HG03565 (cell line): ENCODE data around the gene PARVB.

ENCODE experiments used
- ATAC-seq: cut with Tn5 transposase; IDR thresholded peaks from one replicate; pipeline ENCODE4 v1.9.1; 2021; ENCODE audit warnings: mild to moderate bottlenecking, moderate library complexity; ENCODE audit not compliant: unreplicated experiment

Gene PARVB

DNA sequence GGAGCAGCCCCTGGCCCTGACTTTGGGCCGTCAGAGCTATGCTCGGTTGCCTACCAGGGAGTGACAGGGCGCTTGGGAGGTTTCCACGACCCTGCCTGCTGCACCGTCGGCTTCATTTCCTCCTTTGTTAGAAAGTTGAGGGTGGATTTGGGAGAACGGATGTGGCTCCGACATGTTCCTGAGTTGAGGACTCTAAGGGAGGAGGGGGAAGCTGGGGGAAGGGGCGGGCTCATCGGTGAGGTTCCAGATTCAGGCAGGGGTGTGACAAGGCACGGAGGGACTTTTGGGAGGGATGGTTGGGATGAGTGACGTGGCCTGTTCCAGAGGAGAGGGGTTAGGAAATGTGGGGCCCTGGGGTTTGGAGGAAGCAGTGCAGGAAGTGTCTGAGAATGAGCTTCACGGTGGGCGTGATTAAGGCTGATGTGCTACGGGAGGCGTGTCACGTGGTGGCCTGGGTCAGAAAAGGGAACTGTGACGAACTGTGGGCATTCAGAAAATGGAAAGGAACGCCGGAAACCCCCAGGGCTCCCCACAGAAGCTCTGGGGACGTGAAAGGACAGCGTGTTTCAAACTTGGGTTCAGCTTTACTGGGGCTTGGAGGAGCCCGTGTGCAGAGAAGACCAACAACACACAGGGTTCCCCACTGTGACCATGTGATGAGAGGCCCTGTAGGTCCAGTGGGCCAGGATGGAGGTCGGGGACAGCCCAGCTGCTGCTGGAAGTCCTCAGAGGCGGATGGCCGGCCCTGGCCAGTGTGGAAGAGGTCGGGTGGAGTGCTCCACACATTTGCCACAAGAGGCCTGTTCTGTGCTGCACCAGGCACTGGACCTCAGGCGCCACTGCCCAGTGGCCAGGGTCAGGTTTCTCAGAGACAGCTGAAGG lies 2.8 kb downstream of the PARVB start:
- ATAC-seq: peak; percentile 39

GRCh38 chr22:44028091-44028490 lies 4.0 kb downstream of the PARVB start:
- ATAC-seq: no peak

DNA sequence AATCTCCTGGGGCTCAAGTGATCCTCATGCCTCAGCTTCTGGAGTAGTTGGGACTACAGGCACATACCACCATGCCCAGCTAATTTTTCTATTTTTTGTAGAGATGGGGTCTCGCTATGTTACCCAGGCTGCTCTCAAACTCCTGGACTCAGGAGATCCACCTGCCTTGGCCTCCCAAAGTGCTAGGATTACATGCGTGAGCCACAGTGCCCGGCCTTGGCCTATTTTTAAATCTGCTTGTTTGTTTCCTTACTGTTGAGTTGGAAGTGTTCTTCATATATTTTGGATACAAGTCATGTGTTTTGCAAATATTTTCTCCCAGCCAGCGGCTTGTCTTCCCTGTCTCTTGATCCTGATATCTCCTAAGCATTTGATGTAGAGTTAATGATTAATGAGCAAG lies 5.0 kb downstream of the PARVB start:
- ATAC-seq: no peak

DNA sequence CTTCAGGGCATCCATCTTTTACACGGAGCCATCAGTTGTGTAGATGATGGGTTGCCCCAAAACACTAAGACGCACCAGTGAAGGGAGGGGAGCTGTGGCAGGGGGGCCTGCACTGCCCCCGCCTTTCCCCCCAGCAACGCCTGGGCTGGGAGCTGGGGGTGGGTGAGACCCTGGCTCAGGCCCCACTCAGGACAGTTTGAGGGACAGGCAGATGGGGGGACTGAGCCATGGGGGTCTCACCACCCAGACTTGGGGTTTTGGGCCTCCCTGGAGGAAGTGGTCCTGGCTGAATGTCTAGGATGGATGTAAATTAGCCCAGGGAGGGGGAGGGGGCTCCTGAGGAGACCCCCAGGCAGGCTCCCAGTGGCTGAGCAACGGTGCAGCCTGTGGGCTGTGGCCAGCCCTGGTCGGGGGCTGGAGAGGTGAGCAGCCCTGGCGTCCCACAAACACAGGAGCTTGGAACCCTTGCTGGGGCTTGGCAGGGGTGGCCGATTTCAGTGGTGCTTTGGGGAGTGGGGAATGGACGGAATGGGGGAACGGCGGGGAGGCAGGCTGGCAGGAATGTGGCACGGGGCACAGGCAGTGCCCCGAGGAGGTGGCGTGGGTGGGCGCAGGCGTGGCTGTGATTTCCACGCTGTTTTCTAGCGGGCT lies 6.1 kb downstream of the PARVB start:
- no peak for ATAC-seq

- no peak for ATAC-seq
Measured at GRCh38 chr22:44030702-44031082, 6.6 kb downstream of the PARVB start.

DNA sequence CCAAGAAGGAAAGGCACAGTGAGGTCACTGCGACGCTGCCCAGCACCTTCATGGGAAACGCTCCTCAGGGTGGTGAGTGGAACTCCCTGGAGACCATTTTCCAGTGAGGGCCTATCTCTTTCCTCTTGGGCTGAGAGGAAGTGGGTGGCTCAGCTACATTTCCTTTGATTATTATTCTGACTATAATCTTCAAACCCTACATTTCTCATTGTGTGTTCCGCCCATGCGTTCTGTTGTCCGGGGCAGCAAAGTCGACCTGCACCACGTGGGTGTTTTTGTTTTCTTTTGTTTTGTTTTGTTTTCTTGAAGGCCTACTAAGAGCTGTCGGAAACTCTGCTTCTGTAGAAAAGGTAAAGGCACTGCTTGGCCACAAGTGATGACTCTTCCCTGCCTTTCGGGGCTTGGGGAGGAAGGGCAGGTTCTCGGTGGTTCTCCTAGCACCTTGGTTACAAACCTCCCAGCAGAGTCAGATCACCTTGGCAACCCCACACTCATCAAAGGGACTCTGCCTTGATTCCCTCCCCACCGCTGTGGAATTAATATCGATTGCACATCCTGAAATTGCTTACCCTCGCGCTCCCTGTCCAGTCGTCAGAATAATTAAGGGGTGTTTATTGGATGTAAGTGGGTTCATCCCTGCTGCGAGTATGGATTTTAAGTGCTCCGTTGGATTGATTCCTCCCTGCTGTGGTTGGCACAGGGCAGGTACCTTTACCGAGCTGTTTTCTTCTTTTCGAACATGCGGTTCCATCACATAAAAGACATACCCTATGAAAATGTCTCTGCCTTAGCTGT lies 7.3 kb downstream of the PARVB start:
- ATAC-seq: no peak

DNA sequence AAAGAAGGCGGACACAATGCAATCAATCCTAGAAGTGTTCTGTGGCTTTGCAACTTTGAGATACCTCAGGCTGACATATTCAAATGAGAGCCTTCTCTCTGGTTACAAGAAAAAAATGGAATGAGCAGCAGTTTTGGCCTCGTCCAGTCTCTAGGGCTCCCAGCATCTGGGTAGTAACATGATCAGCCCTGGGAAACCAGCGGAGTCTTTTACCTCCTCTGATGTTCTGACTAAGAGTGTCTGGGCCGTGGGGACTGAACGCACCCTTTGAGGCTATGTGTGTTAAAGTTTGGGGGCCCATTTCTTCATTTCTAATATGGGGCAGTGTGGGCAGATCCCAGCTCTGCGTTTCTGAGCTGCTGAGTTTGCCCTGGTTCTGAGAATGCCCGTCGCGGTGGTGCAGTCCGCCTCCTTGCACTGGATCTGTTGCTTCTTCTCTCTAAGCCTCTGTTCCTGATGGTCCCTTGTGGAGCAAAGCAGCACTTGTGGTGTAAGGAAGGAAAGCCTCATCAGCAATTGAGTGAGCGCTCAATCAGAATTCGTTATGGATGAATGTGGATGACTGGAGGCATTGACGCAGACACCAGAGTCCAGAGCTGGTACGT lies 8.1 kb downstream of the PARVB start:
- ATAC-seq: no peak

DNA sequence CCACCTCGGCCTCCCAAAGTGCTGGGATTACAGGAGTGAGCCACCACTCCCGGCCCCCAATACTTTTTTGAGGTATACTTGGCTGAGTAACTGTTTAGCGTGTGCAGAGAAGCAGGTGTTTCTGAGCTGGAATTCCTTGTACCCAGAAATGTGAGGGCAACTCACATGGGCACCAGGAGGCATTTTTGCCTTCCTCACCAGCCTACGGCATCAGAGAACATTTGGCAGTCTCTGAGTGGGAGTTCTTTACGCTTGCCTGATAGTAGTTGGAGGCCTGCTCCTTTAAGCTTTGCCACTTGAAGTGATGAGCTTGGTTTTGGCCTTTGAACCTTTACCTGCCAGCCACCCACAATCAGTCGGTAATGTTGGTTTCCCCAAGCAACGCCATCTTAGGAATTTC lies 9.2 kb downstream of the PARVB start:
- no peak for ATAC-seq

GRCh38 chr22:44033694-44034093 lies 9.6 kb downstream of the PARVB start:
- ATAC-seq: no peak

- no peak for ATAC-seq
Measured at GRCh38 chr22:44037519-44038375, 13.6 kb downstream of the PARVB start.

- ATAC-seq: no peak
Measured at GRCh38 chr22:44039566-44040171, 15.6 kb downstream of the PARVB start.

DNA sequence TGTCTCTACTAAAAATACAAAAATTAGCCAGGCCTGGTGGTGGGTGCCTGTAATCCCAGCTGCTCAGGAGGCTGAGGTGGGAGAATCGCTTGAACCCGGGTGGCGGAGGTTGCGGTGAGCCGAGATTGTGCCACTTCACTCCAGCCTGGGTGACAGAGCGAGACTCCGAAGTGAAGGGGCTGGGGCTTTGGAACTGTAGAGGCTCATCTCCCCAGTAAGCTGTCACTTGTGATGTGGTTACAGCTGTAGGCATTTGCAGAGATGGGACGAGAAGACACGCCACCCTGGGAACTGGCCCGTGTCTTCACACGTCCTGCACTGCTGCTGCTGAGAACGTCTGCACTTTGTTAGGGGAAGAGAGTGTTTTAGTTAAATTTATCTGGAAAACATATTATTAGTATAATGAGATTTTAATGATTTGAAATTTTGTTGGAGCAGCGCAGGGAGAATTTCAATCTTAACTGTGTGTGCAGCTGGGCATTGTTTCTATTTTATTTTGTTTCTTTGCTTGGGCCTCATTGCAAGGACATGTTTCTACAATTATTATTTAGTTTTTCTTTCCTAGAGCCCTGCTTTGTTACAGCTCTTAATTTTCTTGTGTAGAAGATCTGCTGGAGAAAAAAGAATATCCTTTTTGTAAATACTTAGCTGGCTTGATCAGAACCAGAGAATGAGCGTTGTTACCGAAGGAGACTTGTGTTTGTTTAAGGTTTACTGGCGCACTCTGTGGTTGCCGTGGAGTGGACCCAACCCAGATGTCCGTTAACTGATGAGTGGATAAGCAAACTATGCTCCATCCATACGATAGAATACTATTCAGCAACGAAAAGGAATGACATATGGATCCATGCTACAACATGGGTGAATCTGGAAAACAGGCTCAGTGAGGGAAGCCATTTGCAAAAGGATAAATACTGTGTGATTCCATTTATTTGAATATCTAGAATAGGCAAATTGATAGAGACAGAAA lies 18.4 kb downstream of the PARVB start:
- peak; percentile 53 for ATAC-seq

DNA sequence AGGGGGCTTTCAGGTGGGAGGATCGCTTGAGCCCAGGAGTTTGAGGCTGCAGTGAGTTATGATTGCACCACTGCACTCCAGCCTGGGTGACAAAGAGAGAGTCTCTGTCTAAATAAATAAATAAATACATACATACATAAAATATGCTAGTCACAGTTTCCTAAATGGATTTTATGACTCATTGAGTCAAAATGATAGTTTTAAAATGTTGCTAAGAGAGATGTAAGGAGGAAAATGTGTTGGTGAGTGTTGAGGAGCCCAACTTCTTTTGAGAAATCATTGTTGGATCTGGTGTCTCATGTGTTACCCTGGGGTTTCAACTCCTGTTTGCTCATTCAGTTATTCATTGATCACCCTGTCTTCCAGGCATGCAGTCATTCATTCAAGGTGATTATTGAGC lies 21.0 kb downstream of the PARVB start:
- ATAC-seq: no peak

GRCh38 chr22:44046485-44047141 lies 22.5 kb downstream of the PARVB start:
- no peak for ATAC-seq

DNA sequence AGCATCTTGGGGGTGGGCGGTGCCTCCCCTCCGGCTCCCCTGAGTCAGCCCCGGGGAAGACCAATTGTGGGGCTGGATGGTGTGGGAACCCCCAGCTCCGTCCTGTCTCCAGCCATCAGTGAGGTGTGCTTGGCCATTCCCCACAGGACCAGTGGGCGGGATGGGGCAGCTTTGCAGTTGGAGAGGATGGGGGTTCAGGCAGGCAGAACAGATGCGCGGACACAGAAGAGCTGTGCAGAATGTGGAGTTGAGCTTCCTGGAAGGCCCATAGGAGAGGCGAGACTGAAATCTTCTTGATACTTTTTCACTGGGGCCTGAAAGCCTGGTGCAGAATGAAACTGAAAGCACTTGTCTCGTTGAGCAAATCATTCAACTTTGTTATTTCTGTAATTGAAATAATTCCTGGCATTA lies 23.8 kb downstream of the PARVB start:
- ATAC-seq: no peak

DNA sequence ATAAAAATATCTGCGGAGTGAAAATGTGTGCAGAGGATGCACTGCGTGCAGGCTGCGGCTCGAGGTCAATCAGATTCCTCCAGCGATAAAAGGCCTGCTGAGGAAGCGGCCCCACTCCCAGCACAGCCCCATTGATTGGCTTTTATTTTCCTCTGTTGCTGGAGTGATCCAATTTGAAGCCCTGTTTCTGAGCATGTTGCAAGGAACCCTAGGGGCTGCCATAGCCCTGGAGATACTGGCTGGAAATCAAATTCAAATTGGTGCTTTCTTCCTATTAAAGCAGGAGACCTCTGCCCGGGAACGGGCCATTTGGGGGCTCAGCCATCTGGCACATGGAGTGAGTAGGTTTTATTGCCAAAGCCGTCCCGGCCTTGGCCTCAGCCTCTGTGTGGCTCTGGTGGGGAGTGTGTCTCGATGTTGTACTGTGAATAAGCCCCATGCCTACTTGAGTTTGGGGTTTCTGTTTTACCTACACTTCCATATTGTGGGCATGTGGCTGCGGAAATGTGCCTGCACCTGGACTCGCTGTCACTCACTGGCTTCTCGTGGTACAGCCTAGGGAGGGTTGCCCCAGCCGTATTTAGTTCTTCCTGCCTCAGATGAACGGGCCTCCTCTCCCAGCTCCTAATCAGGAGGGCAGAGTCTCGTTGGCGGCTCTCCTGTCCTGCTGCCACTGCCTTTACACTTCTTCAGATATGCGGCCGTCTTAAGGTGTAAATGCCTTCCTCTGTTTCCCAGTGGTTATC lies 25.6 kb downstream of the PARVB start:
- ATAC-seq: no peak

GRCh38 chr22:44050766-44051355 lies 26.8 kb downstream of the PARVB start:
- ATAC-seq: no peak
